GM12801 (cell line): ENCODE results near the gene PTGER4.

ENCODE experiments used
- TF ChIP-seq, protein P1 (sequence below): IDR thresholded peaks from one replicate; pipeline ENCODE4 v1.5.1; 2011; ENCODE audit warnings: control low read depth; ENCODE audit not compliant: insufficient read length; ENCODE audit errors: extremely low read depth

PTGER4 gene

DNA sequence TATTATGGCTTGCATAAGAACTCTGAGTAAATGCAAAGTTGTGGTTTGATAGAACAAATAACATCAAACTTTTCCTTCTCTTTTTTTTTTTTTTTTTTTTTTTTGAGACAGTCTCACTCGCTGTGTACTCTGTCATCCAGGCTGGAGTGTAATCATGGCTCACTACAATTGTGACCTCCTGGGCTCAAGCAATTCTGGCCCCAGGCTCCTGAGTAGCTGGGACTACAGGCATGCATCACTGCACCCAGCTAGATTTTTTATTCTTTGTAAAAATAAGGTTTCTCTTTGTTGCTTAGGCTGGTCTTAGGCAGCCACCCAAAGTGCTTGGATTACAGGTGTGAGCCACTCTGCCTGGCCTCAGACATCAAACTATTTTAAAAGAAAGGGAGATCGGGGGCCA is 19.0 kb upstream of the PTGER4 start:
- TF ChIP-seq, protein P1, sequence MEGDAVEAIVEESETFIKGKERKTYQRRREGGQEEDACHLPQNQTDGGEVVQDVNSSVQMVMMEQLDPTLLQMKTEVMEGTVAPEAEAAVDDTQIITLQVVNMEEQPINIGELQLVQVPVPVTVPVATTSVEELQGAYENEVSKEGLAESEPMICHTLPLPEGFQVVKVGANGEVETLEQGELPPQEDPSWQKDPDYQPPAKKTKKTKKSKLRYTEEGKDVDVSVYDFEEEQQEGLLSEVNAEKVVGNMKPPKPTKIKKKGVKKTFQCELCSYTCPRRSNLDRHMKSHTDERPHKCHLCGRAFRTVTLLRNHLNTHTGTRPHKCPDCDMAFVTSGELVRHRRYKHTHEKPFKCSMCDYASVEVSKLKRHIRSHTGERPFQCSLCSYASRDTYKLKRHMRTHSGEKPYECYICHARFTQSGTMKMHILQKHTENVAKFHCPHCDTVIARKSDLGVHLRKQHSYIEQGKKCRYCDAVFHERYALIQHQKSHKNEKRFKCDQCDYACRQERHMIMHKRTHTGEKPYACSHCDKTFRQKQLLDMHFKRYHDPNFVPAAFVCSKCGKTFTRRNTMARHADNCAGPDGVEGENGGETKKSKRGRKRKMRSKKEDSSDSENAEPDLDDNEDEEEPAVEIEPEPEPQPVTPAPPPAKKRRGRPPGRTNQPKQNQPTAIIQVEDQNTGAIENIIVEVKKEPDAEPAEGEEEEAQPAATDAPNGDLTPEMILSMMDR = no peak

DNA sequence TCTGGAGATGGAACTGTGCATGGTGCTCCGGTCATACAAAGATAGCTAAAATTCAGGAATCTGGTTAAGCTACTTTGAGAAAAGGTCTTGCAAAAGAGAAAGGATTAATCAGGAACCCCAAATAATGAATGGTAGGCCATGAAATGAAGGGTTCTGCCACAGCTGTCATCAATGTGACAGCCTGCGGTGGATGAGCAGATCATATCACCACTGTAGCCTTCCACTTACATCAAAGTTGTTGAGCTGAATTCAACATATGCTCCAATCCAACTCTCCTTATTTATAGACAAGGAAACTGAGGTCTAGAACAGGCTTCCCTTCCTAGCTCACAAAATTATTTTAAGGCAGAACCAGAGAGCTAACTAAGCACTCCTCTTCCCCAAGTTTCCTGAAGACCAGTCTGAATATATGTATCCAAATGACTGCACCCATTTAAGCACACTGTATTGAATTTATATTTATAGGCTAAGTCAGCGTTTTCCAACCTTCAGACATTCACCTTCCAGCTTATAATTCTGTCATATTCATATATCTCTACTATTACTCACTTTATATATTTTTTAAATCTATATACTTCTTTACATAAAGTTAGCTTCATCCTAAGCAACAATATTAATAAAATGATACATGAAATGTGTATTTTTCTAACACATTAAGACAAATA is 13.9 kb upstream of the PTGER4 start:
- TF ChIP-seq, protein P1 = no peak

DNA sequence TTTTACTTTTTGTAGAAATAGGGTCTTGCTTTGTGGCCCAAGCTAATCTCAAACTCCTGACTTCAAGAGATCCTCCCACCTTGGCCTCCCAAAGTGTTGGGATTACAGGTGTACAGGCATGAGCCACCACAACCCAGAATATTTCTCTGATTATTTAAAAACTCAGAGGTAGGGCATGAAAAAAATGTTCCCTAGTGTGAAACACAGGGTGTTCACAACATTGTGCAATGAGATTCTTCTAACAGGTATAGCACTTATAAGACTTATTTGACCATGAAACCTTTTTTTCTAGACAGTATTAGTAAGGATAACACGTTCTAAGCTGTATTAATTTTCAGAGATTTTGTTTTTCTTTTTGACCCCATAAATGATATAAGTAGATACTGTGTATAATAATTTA is 13.1 kb upstream of the PTGER4 start:
- TF ChIP-seq, protein P1 = no peak

DNA sequence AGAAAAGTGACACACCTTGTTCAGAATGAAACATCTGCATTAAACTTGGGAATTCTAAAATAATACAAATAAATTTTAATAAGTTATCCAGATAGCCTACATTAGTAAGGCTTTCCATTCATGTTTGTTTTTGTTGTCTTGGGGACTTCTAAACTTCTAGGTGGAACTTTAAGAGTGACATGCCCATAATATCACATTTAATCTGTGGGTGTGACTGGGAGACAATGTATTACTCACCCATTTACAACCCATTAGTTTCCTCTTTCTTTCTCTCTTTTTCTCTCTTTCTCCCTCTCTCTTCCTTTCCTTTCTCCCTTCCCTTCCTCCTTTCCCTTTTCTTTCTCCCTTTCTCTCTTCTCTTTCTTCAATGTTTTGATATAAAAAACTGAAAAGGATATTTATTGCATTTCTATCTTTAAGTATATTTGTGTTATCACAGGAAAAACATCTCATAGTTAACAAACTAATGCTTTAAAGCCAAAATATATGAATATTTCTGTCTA is 12.5 kb upstream of the PTGER4 start:
- TF ChIP-seq, protein P1 = no peak

DNA sequence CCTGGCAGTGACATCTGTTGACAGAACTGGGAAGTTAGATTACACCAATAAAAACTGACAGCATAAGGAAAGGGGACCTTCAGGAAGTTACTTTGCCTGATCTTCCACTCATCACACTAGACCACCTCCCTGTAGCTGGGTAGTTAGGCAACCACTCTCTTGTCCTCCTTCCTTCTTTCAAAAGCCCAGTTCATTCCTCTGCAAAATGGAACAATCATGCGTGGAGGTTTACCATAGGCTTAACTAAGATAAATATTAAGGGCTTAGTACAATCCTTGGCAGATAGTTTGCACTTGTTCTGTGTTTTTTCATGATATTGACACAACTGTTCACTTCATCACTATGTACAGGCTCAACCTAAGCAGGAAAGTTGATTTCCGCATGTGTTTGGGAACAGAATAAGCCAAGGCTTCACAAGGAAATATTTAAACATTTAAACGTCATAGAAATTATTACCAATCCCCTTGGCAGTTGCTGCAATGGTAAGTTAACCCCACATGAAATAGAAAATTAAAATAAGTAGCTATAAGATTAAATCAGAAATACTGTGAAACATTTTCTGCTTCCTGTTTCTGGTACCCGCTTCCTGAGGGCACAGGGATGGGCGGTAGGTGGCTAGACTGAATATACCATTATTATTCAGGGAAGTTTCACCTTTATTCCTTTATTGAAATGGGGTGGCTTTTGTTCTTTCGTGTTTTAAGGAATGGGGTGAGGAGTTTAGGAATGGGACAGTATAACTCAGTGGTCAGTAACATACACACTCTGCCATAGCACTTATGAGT is 9.9 kb upstream of the PTGER4 start:
- TF ChIP-seq, protein P1 = no peak

DNA sequence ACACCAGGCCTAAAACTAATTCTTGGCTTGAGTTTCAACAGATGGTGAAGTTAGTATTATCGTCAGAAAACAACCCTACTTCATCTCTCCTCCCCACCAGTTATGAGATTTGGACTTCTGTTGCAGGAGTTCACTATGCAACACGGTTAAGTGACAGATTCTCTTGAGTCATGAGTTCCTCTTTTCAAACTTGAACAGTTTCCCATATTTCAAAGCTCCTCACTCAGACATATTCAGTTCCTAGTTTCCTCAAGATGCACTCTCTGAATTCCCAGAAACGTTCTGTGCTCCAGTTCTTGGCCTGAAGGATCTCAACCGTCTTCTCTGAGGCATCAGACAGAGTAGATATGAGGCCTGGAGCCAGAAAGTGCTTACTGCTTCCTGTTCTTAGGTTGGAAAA is 7.3 kb upstream of the PTGER4 start:
- TF ChIP-seq, protein P1 = no peak

DNA sequence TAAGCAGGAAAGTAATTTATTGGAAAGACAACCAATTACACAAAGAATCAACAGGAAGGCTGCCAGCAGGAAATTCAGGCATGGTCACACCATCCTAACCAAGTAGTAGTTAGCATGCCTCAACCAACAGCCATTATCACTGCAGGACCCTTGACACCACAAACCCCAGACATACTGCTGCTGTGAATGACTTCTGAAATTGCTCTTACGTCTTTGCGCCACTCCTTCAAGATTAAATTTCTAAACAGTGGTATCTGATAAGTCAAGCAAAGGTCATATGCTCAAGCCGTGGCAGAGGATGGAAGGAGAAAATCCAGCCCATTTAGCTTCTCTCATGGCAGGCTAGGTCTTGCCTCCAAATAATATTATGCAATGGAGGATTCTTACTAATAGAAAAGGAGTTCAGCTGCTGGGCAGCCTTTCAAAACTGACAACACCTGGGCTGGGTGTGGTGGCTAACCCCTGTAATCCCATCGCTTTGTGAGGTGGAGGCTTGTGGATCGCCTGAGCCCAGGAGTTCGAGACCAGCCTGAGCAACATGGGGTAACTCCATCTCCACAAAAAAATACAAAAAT is 5.0 kb upstream of the PTGER4 start:
- TF ChIP-seq, protein P1 = no peak
